ENCODE data around the gene SF3B1.

SF3B1 gene

DNA sequence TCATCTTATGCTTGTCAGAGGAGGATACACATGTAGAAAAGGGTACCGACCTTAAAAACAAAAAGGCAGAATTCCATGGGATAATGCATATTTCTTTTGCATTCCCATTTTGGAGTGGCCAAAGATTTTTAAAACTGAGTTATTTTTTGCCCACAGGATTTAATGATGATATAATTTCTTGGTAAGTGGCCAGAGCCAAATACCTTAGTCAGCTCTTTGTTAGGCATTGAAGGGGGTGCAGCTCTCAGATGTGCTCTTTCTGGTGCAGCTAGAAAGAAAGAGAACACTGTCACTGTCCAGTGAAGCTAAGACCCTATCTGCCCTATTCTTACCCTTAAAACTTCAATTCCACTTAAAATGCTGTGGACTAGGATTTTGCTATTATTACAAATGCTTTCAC, 29.3 kb upstream of the SF3B1 start:
- ChIA-PET POLR2A (interaction anchor here (0.7 to 1.0 kb wide), 2 partner anchors 11 to 17 kb away, joined by 3 to 5 read pairs; partner anchors contain the start of gene COQ10B), CTCF (no interaction called here)
- no peak for DNase-seq (ENCODE audit: extremely low spot score)
- no peak for TF ChIP-seq HDGF (IDR thresholded peaks at IDR 0.05; ENCODE audit: borderline replicate concordance)
- TF ChIP-seq BHLHE40 (IDR thresholded peaks at IDR 0.05; ENCODE audit: borderline replicate concordance) = no peak
- no peak for TF ChIP-seq SUZ12 (IDR thresholded peaks at IDR 0.05)
- no peak for TF ChIP-seq L3MBTL2 (conservative IDR thresholded peaks at IDR 0.05)
- no peak for TF ChIP-seq FOXM1 (IDR thresholded peaks at IDR 0.05; ENCODE audit: borderline replicate concordance)
- no peak for TF ChIP-seq FOXK2 (IDR thresholded peaks at IDR 0.05)

DNA sequence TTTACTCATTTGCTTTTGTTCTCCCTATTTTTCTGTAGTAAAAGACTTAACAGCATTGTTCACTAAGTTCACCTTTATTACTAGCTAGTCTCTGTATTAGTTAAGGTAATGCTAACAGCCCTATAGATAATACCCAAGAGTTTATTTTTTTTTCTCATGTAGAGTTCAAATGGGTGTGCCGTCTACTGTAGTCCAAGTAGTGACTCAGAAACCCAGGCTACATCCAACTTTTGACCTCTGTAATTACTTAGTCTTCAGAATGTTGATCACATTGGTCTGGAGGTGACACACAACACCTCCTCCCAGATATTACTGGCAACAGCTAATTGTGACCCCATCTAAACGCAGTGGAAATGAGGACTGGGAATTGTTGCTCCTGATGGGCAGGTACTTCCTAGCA, 26.2 kb upstream of the SF3B1 start:
- CTCF ChIA-PET = interaction anchor here (0.5 kb wide), 1 partner anchor 141 kb away, joined by 7 read pairs; no protein-coding TSS in a partner anchor
- POLR2A ChIA-PET = interaction anchor here (1.3 kb wide), 1 partner anchor 26 kb away, joined by 5 read pairs; the partner anchor contains the start of gene SF3B1
- no peak for DNase-seq (ENCODE audit: extremely low spot score)
- TF ChIP-seq HDGF (IDR thresholded peaks at IDR 0.05; ENCODE audit: borderline replicate concordance) (no peak), TARDBP (IDR thresholded peaks at IDR 0.05) (no peak)

DNA sequence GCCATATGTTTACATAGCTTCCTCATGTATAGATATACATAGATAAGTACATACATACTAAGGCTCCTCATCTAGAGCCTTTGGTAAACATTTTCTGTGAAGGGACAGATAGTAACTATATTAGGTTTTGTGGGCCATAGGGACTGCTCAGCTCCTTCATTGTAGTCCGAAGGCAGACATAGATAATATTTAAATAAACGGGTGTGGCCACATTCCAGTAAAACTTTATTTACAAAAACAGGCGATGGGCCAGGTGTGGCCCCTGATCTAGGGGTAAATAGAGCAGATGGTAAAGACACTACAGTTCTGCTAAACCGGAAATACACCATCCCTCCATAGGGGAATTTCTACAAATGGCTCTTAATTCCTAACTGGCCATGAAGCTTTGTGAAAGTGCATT, 25.8 kb upstream of the SF3B1 start:
- CTCF ChIA-PET = interaction anchor here (0.5 kb wide), 1 partner anchor 141 kb away, joined by 7 read pairs; no protein-coding TSS in a partner anchor
- POLR2A ChIA-PET = interaction anchor here (1.3 kb wide), 1 partner anchor 26 kb away, joined by 5 read pairs; the partner anchor contains the start of gene SF3B1
- no peak for TF ChIP-seq ARNT (IDR thresholded peaks at IDR 0.05)
- TF ChIP-seq L3MBTL2 (conservative IDR thresholded peaks at IDR 0.05) = no peak
- no peak for TF ChIP-seq FOXK2 (IDR thresholded peaks at IDR 0.05)
- TF ChIP-seq LEF1 (IDR thresholded peaks at IDR 0.05; ENCODE audit: borderline replicate concordance) = no peak
- no peak for TF ChIP-seq SP1 (IDR thresholded peaks at IDR 0.05)
- TF ChIP-seq FOXM1 (IDR thresholded peaks at IDR 0.05; ENCODE audit: borderline replicate concordance) = no peak
- no peak for TF ChIP-seq BHLHE40 (IDR thresholded peaks at IDR 0.05; ENCODE audit: borderline replicate concordance)
- TF ChIP-seq NFRKB (IDR thresholded peaks at IDR 0.05) = no peak
- TF ChIP-seq ZNF384 (IDR thresholded peaks at IDR 0.05) = no peak
- DNase-seq (ENCODE audit: extremely low spot score) = no peak

DNA sequence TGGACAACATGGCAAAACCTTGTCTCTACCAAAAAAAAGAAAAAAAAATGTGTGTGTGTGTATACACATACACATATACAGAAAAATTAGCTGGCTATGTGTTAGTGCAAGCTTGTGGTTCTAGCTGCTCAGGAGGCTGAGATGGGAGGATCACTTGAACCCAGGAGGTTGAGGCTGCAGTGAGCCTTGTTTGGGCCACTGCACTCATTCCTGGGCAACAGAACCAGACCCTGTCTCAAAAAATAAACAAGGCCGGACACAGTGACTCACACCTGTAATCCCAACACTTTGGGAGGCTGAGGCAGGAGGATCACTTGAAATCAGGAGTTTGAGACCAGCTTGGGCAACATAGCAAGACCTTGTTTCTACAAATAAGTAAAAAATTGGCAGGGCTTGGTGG, 20.6 kb upstream of the SF3B1 start:
- CTCF ChIA-PET = no interaction called here
- TF ChIP-seq ELF4 (IDR thresholded peaks at IDR 0.05) (no peak), ARNT (IDR thresholded peaks at IDR 0.05) (no peak), CTBP1 (IDR thresholded peaks at IDR 0.05; ENCODE audit: borderline replicate concordance) (no peak), BHLHE40 (IDR thresholded peaks at IDR 0.05; ENCODE audit: borderline replicate concordance) (no peak), SUZ12 (IDR thresholded peaks at IDR 0.05) (no peak), ZNF384 (IDR thresholded peaks at IDR 0.05) (no peak), SP1 (IDR thresholded peaks at IDR 0.05) (no peak), NFRKB (IDR thresholded peaks at IDR 0.05) (no peak), LEF1 (IDR thresholded peaks at IDR 0.05; ENCODE audit: borderline replicate concordance) (no peak), TARDBP (IDR thresholded peaks at IDR 0.05) (no peak)
- TF ChIP-seq, protein P1, sequence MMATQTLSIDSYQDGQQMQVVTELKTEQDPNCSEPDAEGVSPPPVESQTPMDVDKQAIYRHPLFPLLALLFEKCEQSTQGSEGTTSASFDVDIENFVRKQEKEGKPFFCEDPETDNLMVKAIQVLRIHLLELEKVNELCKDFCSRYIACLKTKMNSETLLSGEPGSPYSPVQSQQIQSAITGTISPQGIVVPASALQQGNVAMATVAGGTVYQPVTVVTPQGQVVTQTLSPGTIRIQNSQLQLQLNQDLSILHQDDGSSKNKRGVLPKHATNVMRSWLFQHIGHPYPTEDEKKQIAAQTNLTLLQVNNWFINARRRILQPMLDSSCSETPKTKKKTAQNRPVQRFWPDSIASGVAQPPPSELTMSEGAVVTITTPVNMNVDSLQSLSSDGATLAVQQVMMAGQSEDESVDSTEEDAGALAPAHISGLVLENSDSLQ (IDR thresholded peaks at IDR 0.05) = no peak
- POLR2A ChIA-PET = interaction anchor here (0.5 to 1.5 kb wide), 3 partner anchors 20 to 112 kb away, joined by 3 read pairs; partner anchors contain the start of genes HSPD1 and SF3B1
- DNase-seq (ENCODE audit: extremely low spot score) = no peak

DNA sequence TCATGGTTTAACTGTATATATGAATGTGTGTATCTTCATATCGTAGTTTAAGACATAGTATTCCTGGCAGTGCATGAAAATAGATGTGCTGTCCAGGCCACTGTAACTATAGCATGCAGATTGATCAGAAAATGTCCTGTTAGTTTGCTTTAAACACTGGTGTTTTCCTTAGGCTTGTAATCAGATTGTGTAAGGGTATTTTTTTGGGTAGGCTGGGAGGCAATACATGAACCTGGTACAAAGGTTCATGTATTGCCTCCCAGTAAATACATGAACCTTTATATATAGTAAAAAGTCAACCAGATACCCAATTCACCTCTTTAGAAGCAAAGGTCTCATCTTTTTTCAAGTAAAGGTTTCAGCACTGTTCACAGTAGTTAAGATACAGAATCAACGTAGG, 20.1 kb upstream of the SF3B1 start:
- DNase-seq (ENCODE audit: extremely low spot score) = no peak
- POLR2A ChIA-PET = interaction anchor here (1.2 to 1.5 kb wide), 2 partner anchors 20 to 45 kb away, joined by 3 read pairs; partner anchors contain the start of genes HSPD1 and SF3B1

DNA sequence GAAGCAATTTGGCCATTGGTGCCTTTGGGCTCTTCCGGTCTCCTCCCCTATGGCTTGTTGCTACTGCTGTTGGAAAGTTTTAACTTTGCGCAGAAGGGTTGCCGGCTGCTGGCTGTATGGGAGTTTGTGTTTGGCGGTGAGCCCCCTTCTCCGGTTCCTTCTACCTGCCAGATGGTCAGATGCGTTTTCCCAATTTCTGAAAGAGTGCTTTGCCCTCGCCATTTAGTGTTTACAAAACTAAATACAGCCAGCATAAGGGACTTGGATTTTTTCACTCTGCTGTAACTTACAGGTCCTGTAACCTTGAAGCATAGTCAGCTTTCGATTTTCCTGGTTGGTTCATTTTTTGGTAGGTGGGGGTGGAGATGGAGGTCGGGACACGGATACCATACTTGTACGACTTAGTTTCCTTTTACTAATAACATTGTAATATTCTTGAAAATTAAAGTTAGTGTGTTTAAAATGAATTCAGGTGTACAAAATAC, 19.1 kb upstream of the SF3B1 start:
- POLR2A ChIA-PET = interaction anchor here (1.2 to 5.9 kb wide), 6 partner anchors 10 to 62 kb away, joined by 5 to 56 read pairs (median 10); partner anchors contain the start of genes HSPD1, HSPE1, MOB4 and SF3B1
- peak; percentile 65 for DNase-seq (ENCODE audit: extremely low spot score)
- CTCF ChIA-PET = no interaction called here
- TF ChIP-seq ELF4 (IDR thresholded peaks at IDR 0.05) (no peak; the same call in none of the 2 replicates), ZNF384 (IDR thresholded peaks at IDR 0.05) (no peak), SP1 (IDR thresholded peaks at IDR 0.05) (no peak), FOXK2 (IDR thresholded peaks at IDR 0.05) (no peak), FOXA1 (IDR thresholded peaks at IDR 0.05) (no peak), HDGF (IDR thresholded peaks at IDR 0.05; ENCODE audit: borderline replicate concordance) (no peak), LEF1 (IDR thresholded peaks at IDR 0.05; ENCODE audit: borderline replicate concordance) (no peak), FOXM1 (IDR thresholded peaks at IDR 0.05; ENCODE audit: borderline replicate concordance) (no peak), TARDBP (IDR thresholded peaks at IDR 0.05) (no peak), CTBP1 (IDR thresholded peaks at IDR 0.05; ENCODE audit: borderline replicate concordance) (no peak), SUZ12 (IDR thresholded peaks at IDR 0.05) (no peak), NFRKB (IDR thresholded peaks at IDR 0.05) (no peak), ARNT (IDR thresholded peaks at IDR 0.05) (no peak), BHLHE40 (IDR thresholded peaks at IDR 0.05; ENCODE audit: borderline replicate concordance) (no peak), L3MBTL2 (conservative IDR thresholded peaks at IDR 0.05) (no peak)
- TF ChIP-seq, protein P1 (IDR thresholded peaks at IDR 0.05) = no peak

More for the DNA sequence above, 20.1 kb upstream of the SF3B1 start:
- CTCF ChIA-PET = no interaction called here
- no peak for TF ChIP-seq ZNF384 (IDR thresholded peaks at IDR 0.05)
- no peak for TF ChIP-seq BHLHE40 (IDR thresholded peaks at IDR 0.05; ENCODE audit: borderline replicate concordance)
- TF ChIP-seq, protein P1 (IDR thresholded peaks at IDR 0.05) = no peak
- TF ChIP-seq SUZ12 (IDR thresholded peaks at IDR 0.05) = no peak
- no peak for TF ChIP-seq FOXK2 (IDR thresholded peaks at IDR 0.05)
- no peak for TF ChIP-seq HDGF (IDR thresholded peaks at IDR 0.05; ENCODE audit: borderline replicate concordance)
- no peak for TF ChIP-seq NFRKB (IDR thresholded peaks at IDR 0.05)
- TF ChIP-seq SP1 (IDR thresholded peaks at IDR 0.05) = no peak
- no peak for TF ChIP-seq ELF4 (IDR thresholded peaks at IDR 0.05)
- no peak for TF ChIP-seq LEF1 (IDR thresholded peaks at IDR 0.05; ENCODE audit: borderline replicate concordance)
- TF ChIP-seq FOXA1 (IDR thresholded peaks at IDR 0.05) = no peak
- no peak for TF ChIP-seq CTBP1 (IDR thresholded peaks at IDR 0.05; ENCODE audit: borderline replicate concordance)
- no peak for TF ChIP-seq TARDBP (IDR thresholded peaks at IDR 0.05)
- TF ChIP-seq FOXM1 (IDR thresholded peaks at IDR 0.05; ENCODE audit: borderline replicate concordance) = no peak
- no peak for TF ChIP-seq ARNT (IDR thresholded peaks at IDR 0.05)
- TF ChIP-seq L3MBTL2 (conservative IDR thresholded peaks at IDR 0.05) = no peak

Data from HEK293T (cell line).